Measurements from ENCODE around the gene ASB1. TPM values are rescaled to one million over a fixed set of nuclear protein-coding genes. Genes with fewer than 3 reads are reported as not detected.

The ASB1 gene
- total RNA-seq, 2 experiments from 2014 or later = 14.3 to 19.6 TPM

DNA sequence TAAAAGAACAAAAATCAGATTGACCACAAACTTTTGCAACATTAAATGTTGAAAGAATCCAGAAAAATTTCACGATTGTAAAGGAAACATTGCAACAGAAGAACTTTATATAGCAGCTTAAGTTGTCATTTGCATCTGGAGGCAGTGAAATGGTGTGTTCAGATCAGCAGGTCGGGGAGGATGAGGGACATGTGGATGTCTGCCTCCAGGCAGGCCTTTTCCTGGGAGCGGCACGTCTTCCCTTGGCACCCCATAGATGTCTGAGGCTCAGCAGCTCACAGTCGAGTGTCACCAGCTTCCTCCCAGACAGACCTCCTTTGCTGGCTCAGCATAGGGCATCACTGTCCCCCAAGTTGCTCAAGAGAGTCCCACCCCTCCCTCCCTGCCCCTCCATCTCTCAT lies 44.3 kb upstream of the ASB1 start:
- Mint-ChIP-seq H3K9me3 (no peaks in the 10 kb centered on the region), H3K27ac (no peak overlapping the region), H3K4me1 (ENCODE audit: low read depth) (peaks cover 23% of the 10 kb centered on the region), H3K27me3 (no peaks in the 10 kb centered on the region), H3K36me3 (ENCODE audit: low read depth) (peaks cover 12% of the 10 kb centered on the region), H3K4me3 (no peak overlapping the region)
- H3K4me1 ChIP-seq (ENCODE audit: insufficient read depth, low read length) = peaks cover 15% of the 10 kb centered on the region
- no peak overlapping the region for H3K27ac ChIP-seq (ENCODE audit: low read depth in 1 of 2, low read length in 2 of 2)
- POLR2A ChIA-PET = no interaction called here
- H3K9me3 ChIP-seq (ENCODE audit: control insufficient read depth in 1 of 2, insufficient read depth in 1 of 2, low read length in 2 of 2) = no peaks in the 10 kb centered on the region
- intact Hi-C loops (cut with DNase I, micrococcal nuclease) = no loop called here
- H3K27me3 ChIP-seq (ENCODE audit: control insufficient read depth in 1 of 2, insufficient read depth in 2 of 2, low read length in 2 of 2) = no peaks in the 10 kb centered on the region
- H3K36me3 ChIP-seq (ENCODE audit: insufficient read depth, low read length) = no peaks in the 10 kb centered on the region
- no peak overlapping the region for H3K4me3 ChIP-seq (ENCODE audit: low read length)
- ATAC-seq (ENCODE audit: poor library complexity) (no peak), DNase-seq (no peak)
- TF ChIP-seq, protein P1, sequence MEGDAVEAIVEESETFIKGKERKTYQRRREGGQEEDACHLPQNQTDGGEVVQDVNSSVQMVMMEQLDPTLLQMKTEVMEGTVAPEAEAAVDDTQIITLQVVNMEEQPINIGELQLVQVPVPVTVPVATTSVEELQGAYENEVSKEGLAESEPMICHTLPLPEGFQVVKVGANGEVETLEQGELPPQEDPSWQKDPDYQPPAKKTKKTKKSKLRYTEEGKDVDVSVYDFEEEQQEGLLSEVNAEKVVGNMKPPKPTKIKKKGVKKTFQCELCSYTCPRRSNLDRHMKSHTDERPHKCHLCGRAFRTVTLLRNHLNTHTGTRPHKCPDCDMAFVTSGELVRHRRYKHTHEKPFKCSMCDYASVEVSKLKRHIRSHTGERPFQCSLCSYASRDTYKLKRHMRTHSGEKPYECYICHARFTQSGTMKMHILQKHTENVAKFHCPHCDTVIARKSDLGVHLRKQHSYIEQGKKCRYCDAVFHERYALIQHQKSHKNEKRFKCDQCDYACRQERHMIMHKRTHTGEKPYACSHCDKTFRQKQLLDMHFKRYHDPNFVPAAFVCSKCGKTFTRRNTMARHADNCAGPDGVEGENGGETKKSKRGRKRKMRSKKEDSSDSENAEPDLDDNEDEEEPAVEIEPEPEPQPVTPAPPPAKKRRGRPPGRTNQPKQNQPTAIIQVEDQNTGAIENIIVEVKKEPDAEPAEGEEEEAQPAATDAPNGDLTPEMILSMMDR (IDR thresholded peaks at IDR 0.05) = no peak
- CTCF ChIA-PET = no interaction called here

DNA sequence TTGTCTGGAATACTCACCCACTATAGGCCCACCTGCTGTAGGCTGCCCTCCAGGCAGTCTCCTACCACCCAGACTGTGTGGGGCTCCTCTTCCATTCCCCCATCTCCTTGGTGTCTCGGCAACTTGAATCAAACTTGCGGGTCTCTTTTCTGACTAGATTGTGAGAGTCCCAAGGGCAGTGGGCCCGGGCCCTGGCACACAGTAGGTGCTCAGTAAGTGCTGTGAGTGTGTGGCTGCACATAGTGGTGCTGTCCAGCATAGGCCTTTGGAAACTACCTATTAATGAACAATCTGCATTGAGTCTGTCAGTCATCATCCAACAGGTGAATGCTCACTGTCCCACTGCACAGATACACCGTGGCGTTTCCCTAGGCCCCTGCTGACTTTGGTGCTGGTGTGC lies 43.6 kb upstream of the ASB1 start:
- no peaks in the 10 kb centered on the region for H3K27me3 Mint-ChIP-seq
- Histone ChIP-seq H3K4me3 (ENCODE audit: low read length) (no peak overlapping the region), H3K4me1 (ENCODE audit: insufficient read depth, low read length) (peaks cover 15% of the 10 kb centered on the region), H3K27ac (ENCODE audit: low read depth in 1 of 2, low read length in 2 of 2) (no peak overlapping the region), H3K27me3 (ENCODE audit: control insufficient read depth in 1 of 2, insufficient read depth in 2 of 2, low read length in 2 of 2) (no peaks in the 10 kb centered on the region), H3K9me3 (ENCODE audit: control insufficient read depth in 1 of 2, insufficient read depth in 1 of 2, low read length in 2 of 2) (no peaks in the 10 kb centered on the region), H3K36me3 (ENCODE audit: insufficient read depth, low read length) (no peaks in the 10 kb centered on the region)
- intact Hi-C loops (cut with DNase I, micrococcal nuclease) = no loop called here
- peaks cover 22% of the 10 kb centered on the region for H3K4me1 Mint-ChIP-seq (ENCODE audit: low read depth)
- POLR2A ChIA-PET = no interaction called here
- H3K9me3 Mint-ChIP-seq = no peaks in the 10 kb centered on the region
- no peak overlapping the region for H3K4me3 Mint-ChIP-seq
- TF ChIP-seq, protein P1 (IDR thresholded peaks at IDR 0.05) = no peak
- CTCF ChIA-PET = no interaction called here
- ATAC-seq (ENCODE audit: poor library complexity) (no peak), DNase-seq (no peak)
- H3K36me3 Mint-ChIP-seq (ENCODE audit: low read depth) = peaks cover 14% of the 10 kb centered on the region
- H3K27ac Mint-ChIP-seq = no peak overlapping the region

DNA sequence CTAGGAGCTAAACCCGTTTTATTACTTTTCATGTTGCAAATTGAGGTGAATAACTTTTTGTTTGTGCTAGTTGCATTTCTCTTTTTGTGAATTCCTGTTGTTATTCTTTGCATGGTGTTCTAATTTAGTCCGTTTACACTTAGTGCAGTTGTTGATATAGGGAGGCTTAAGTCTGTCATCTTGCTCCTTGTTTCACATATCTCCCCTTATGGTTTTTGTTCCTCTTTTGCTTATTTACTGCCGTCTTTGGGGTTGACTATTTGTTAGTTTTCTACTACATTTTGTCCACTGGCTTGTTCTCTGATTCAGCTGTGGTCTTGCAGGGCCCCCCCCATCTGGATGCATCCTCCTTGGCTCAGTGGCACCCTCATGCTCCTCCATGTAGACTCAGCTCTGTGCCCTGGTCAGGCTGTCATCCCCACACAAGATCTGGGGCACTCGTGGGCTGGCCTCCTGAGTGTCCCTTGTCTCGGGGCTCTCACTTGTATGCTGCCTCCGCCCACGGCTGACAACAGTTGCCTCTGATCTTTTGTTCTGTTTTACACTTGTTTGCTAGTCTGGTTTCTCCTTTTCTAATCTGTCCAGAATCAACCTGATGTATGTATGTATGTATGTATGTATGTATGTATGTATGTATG lies 42.9 kb upstream of the ASB1 start:
- Histone ChIP-seq H3K27ac (ENCODE audit: low read depth in 1 of 2, low read length in 2 of 2) (no peak overlapping the region), H3K27me3 (ENCODE audit: control insufficient read depth in 1 of 2, insufficient read depth in 2 of 2, low read length in 2 of 2) (no peaks in the 10 kb centered on the region), H3K9me3 (ENCODE audit: control insufficient read depth in 1 of 2, insufficient read depth in 1 of 2, low read length in 2 of 2) (no peaks in the 10 kb centered on the region), H3K4me1 (ENCODE audit: insufficient read depth, low read length) (peaks cover 12% of the 10 kb centered on the region), H3K36me3 (ENCODE audit: insufficient read depth, low read length) (no peaks in the 10 kb centered on the region), H3K4me3 (ENCODE audit: low read length) (no peak overlapping the region)
- Mint-ChIP-seq H3K27ac (no peak overlapping the region), H3K36me3 (ENCODE audit: low read depth) (peaks cover 14% of the 10 kb centered on the region), H3K9me3 (no peaks in the 10 kb centered on the region), H3K27me3 (no peaks in the 10 kb centered on the region), H3K4me3 (no peak overlapping the region), H3K4me1 (ENCODE audit: low read depth) (peaks cover 22% of the 10 kb centered on the region)
- POLR2A ChIA-PET = no interaction called here
- TF ChIP-seq, protein P1 (IDR thresholded peaks at IDR 0.05) = no peak
- ATAC-seq (ENCODE audit: poor library complexity) (no peak), DNase-seq (no peak)
- CTCF ChIA-PET = no interaction called here
- intact Hi-C loops (cut with DNase I, micrococcal nuclease) = no loop called here

Data from CD4-positive, alpha-beta T cell (primary cell).